SK-N-SH (cell line): Measurements from ENCODE around the gene GAL.

Source experiments
- CHD2 ChIP-seq: fragments of 150-350 bp; IDR thresholded peaks from 2 replicates; pipeline ENCODE4 v1.6.1; 2018; ENCODE audit warnings: low read length; ENCODE audit not compliant: partially characterized antibody
- CTCF ChIP-seq: fragments of 200-600 bp; sonication (generic); IDR thresholded peaks from 2 replicates; pipeline ENCODE4 v1.6.1; 2017; ENCODE audit warnings: antibody characterized with exemption, mild to moderate bottlenecking, moderate library complexity
- EP300 ChIP-seq, 2 experiments: IDR thresholded peaks; 2 replicates each; pipeline versions ENCODE4 v1.4.0 to v1.6.1; 2012; ENCODE audit warnings: borderline replicate concordance in 1 of 2, low read depth in 1 of 2, low read length in 1 of 2
- EZH2phosphoT487 ChIP-seq: fragments of 200-600 bp; sonication (generic); IDR thresholded peaks from 2 replicates; pipeline ENCODE4 v1.6.1; 2017; ENCODE audit warnings: low read depth, mixed run types, mild to moderate bottlenecking, antibody characterized with exemption, moderate library complexity, borderline replicate concordance
- FOXJ3 ChIP-seq: sonication (generic); formaldehyde crosslinking; IDR thresholded peaks from 2 replicates; pipeline ENCODE4 v1.5.1; 2020; ENCODE audit warnings: mild to moderate bottlenecking, missing genetic modification reagents
- MAX ChIP-seq: IDR thresholded peaks from 2 replicates; pipeline ENCODE4 v1.4.0; 2012; ENCODE audit warnings: low read depth
- MEF2A ChIP-seq: IDR thresholded peaks from 2 replicates; pipeline ENCODE4 v1.4.0; 2012; ENCODE audit warnings: low read depth, borderline replicate concordance
- POLR2AphosphoS5 ChIP-seq: IDR thresholded peaks from 2 replicates; pipeline ENCODE4 v1.6.1; 2012; ENCODE audit warnings: low read depth, low read length
- RAD21 ChIP-seq: IDR thresholded peaks from 2 replicates; pipeline ENCODE4 v1.6.1; 2012; ENCODE audit warnings: mild to moderate bottlenecking, low read length
- REST ChIP-seq: IDR thresholded peaks from 2 replicates; pipeline ENCODE4 v1.6.1; 2012; ENCODE audit warnings: mild to moderate bottlenecking, low read depth, low read length, moderate library complexity
- RFX5 ChIP-seq: IDR thresholded peaks from 2 replicates; pipeline ENCODE4 v1.6.1; 2012; ENCODE audit warnings: mild to moderate bottlenecking, improper control_type of control experiment, low read length
- YY1 ChIP-seq: IDR thresholded peaks from 2 replicates; pipeline ENCODE4 v1.4.0; 2012; ENCODE audit warnings: low read depth, mild to moderate bottlenecking

DNA sequence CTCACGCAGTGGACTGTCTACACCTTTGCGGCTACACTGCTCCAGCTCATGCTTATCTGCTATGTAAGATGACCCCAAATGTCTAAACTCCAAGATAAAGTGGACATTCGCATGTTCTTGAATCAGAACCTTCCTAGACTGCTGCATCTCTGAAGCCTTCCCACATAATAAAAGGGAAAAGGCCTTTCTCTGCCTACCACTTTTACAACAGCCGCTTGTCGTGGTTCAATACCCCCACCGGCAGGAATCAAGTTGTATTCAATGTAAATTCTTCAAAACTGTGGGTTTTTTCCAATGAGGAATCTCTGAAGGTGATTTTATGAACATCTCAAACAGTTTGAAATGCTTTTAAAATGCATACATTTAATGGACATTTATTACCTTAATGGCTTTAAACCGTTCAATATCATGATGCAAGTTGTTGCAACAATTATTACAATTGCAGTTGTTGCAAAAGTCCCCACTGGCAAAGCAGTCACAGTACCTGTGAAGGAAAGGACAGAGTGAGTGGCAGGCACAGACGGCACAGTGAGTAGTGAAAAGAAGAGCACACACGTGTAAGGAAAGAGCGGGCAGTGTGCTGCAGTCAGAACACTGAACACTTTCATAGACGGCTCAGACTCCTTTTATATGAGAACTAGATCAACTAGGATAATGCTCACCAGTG is 31.2 kb downstream of the GAL start:
- TF ChIP-seq MEF2A (no peak), CTCF (no peak), EZH2phosphoT487 (no peak), REST (no peak), RFX5 (no peak), RAD21 (no peak), POLR2AphosphoS5 (no peak), YY1 (no peak), CHD2 (no peak), MAX (no peak), FOXJ3 (no peak), EP300 (IDR thresholded peaks at IDR 0.05; ENCODE audit: borderline replicate concordance in 1 of 2, low read depth in 1 of 2, low read length in 1 of 2) (no peak)
